Activated CD4-positive, alpha-beta T cell treated with anti-CD3 and anti-CD28 coated beads, Interleukin-2, amount 10 ng/mL, durations not matched to agents 24 days and 14 days (primary cell): ENCODE results near the gene PPP1R9A. TPM values are rescaled to one million over a fixed set of nuclear protein-coding genes. Genes with fewer than 3 reads are reported as not detected.
"Not testable (repeated sequence)": the region's sequence is repeated elsewhere in the genome, so short reads cannot be mapped to it uniquely, and the experiment has no call there.

Source experiments
- DNase-seq: peaks from one replicate; pipeline ENCODE4 v3.0.0; 2022
- H3K27ac Mint-ChIP-seq: one replicate; pipeline ENCODE4 v1.8.0; 2022; ENCODE audit warnings: mild to moderate bottlenecking, mixed read lengths
- H3K27me3 Mint-ChIP-seq: one replicate; pipeline ENCODE4 v1.8.0; 2022; ENCODE audit warnings: mixed read lengths
- H3K36me3 Mint-ChIP-seq: one replicate; pipeline ENCODE4 v1.8.0; 2022; ENCODE audit warnings: low read depth, mild to moderate bottlenecking, mixed read lengths
- H3K4me1 Mint-ChIP-seq: one replicate; pipeline ENCODE4 v1.8.0; 2021; ENCODE audit warnings: mixed read lengths
- H3K4me3 Mint-ChIP-seq: one replicate; pipeline ENCODE4 v1.8.0; 2022; ENCODE audit warnings: mild to moderate bottlenecking, moderate library complexity, mixed read lengths
- H3K9me3 Mint-ChIP-seq: one replicate; pipeline ENCODE4 v1.8.0; 2021; ENCODE audit warnings: mixed read lengths
- intact Hi-C: fragments of 100-400 bp; cut with micrococcal nuclease; formaldehyde crosslinking; loops from one replicate; pipeline ENCODE4 v1.15.1; 2023
- total RNA-seq: library from RNA; stranded (reverse); gene quantifications from 2 replicates; pipeline ENCODE4 v1.2.3, GENCODE V29; 2022

The PPP1R9A gene
- total RNA-seq, 1 donor from 2014 or later, result not detected

DNA sequence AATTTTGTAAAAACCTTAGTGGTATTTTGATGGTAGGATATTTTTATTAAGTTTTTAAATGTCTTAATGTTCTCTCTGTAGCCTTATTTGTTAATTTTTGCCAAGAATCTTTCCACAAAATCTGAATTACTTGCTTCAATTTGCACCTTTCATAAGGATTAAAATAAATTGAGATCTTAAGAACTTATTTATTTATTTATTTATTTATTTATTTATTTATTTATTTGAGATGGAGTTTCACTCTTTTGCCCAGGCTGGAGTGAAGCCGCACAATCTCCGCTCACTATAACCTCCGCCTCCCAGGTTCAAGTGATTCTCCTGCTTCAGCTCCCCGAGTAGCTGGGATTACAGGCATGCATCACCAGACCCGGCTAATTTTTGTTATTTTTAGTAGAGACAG lies 98.6 kb downstream of the PPP1R9A start:
- Mint-ChIP-seq H3K27me3 (no peaks in the 10 kb centered on the region), H3K36me3 (no peaks in the 10 kb centered on the region), H3K9me3 (no peaks in the 10 kb centered on the region), H3K4me1 (no peaks in the 10 kb centered on the region), H3K27ac (no peak overlapping the region), H3K4me3 (no peak overlapping the region)
- intact Hi-C loops, result no loop called here
- DNase-seq, result no peak

DNA sequence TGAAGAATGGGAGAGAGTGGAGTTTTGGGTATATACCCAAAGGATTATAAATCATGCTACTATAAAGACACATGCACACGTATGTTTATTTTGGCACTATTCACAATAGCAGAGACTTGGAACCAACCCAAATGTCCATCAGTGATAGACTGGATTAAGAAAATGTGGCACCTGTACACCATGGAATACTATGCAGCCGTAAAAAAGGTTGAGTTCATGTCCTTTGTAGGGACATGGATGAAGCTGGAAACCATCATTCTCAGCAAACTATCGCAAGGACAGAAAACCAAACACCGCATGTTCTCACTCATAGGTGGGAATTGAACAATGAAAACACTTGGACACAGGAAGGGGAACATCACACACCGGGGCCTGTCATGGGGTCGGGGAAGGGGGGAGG lies 101.4 kb downstream of the PPP1R9A start:
- intact Hi-C loops, H3K27me3 Mint-ChIP-seq, H3K9me3 Mint-ChIP-seq, DNase-seq, H3K27ac Mint-ChIP-seq, H3K36me3 Mint-ChIP-seq, H3K4me1 Mint-ChIP-seq, H3K4me3 Mint-ChIP-seq: not testable (repeated sequence)

- H3K27ac Mint-ChIP-seq, result no peak overlapping the region
These were observed 103.9 kb downstream of the PPP1R9A start for GRCh38 chr7:95011146-95011928.

GRCh38 chr7:95011995-95012394 lies 104.6 kb downstream of the PPP1R9A start:
- H3K4me1 Mint-ChIP-seq, result no peaks in the 10 kb centered on the region
- H3K9me3 Mint-ChIP-seq, result no peaks in the 10 kb centered on the region
- no peak overlapping the region for H3K4me3 Mint-ChIP-seq
- no peaks in the 10 kb centered on the region for H3K27me3 Mint-ChIP-seq
- DNase-seq, result no peak
- no peak overlapping the region for H3K27ac Mint-ChIP-seq
- H3K36me3 Mint-ChIP-seq, result no peaks in the 10 kb centered on the region
- intact Hi-C loops, result no loop called here

More at GRCh38 chr7:95011146-95011928, 103.9 kb downstream of the PPP1R9A start:
- Mint-ChIP-seq H3K4me1 (no peaks in the 10 kb centered on the region), H3K27me3 (no peaks in the 10 kb centered on the region), H3K36me3 (no peaks in the 10 kb centered on the region), H3K9me3 (no peaks in the 10 kb centered on the region), H3K4me3 (no peak overlapping the region)
- no peak for DNase-seq
- intact Hi-C loops, result no loop called here

GRCh38 chr7:95018021-95018420 lies 110.6 kb downstream of the PPP1R9A start:
- intact Hi-C loops, result no loop called here
- no peak for DNase-seq
- no peak overlapping the region for H3K4me3 Mint-ChIP-seq
- no peaks in the 10 kb centered on the region for H3K9me3 Mint-ChIP-seq
- H3K27ac Mint-ChIP-seq, result no peak overlapping the region
- H3K27me3 Mint-ChIP-seq, result no peaks in the 10 kb centered on the region
- no peaks in the 10 kb centered on the region for H3K4me1 Mint-ChIP-seq
- no peaks in the 10 kb centered on the region for H3K36me3 Mint-ChIP-seq

GRCh38 chr7:95026018-95026417 lies 118.6 kb downstream of the PPP1R9A start:
- Mint-ChIP-seq H3K4me3 (no peak overlapping the region), H3K27ac (no peak overlapping the region), H3K9me3 (peaks cover 12% of the 10 kb centered on the region), H3K4me1 (no peaks in the 10 kb centered on the region), H3K36me3 (no peaks in the 10 kb centered on the region), H3K27me3 (no peaks in the 10 kb centered on the region)
- intact Hi-C loops, result no loop called here
- no peak for DNase-seq

DNA sequence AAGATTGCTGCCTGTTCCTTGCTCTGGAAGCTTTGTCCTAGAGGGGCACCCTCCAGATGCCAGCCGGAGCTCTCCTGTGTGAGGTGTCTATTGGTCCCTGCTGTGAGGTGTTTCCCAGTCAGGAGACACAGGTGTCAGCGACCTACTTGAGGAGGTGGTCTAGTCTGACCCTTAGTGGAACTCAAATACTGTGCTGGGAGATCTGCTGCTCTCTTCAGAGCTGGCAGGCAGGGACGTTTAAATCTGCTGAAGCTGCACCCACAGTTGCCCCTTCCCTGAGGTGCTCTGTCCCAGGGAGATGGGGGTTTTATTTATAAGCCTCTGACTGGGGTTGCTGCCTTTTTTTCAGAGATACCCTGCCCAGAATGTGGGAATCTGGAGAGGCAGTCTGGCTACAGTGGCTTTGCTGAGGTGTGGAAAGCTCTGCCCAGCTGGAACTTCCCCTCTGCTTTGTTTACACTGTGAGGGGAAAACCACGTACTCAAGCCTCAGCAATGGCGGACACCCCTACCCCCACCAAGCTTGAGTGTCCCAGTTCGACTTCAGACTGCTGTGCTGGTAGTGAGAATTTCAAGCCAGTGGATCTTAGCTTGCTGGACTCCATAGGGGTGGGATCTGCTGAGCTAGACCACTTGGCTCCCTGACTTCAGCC lies 119.2 kb downstream of the PPP1R9A start:
- no peak for DNase-seq
- intact Hi-C loops, result no loop called here
- no peaks in the 10 kb centered on the region for H3K4me1 Mint-ChIP-seq
- H3K27ac Mint-ChIP-seq, result no peak overlapping the region
- no peaks in the 10 kb centered on the region for H3K36me3 Mint-ChIP-seq
- no peak overlapping the region for H3K4me3 Mint-ChIP-seq
- H3K27me3 Mint-ChIP-seq, result no peaks in the 10 kb centered on the region
- H3K9me3 Mint-ChIP-seq, result peaks cover 12% of the 10 kb centered on the region

- no peak for DNase-seq
- no peaks in the 10 kb centered on the region for H3K4me1 Mint-ChIP-seq
- intact Hi-C loops, result no loop called here
- no peaks in the 10 kb centered on the region for H3K36me3 Mint-ChIP-seq
- no peak overlapping the region for H3K27ac Mint-ChIP-seq
- H3K4me3 Mint-ChIP-seq, result no peak overlapping the region
- no peaks in the 10 kb centered on the region for H3K27me3 Mint-ChIP-seq
- H3K9me3 Mint-ChIP-seq, result peaks cover 12% of the 10 kb centered on the region
These were observed 120.0 kb downstream of the PPP1R9A start for GRCh38 chr7:95027234-95027872.

DNA sequence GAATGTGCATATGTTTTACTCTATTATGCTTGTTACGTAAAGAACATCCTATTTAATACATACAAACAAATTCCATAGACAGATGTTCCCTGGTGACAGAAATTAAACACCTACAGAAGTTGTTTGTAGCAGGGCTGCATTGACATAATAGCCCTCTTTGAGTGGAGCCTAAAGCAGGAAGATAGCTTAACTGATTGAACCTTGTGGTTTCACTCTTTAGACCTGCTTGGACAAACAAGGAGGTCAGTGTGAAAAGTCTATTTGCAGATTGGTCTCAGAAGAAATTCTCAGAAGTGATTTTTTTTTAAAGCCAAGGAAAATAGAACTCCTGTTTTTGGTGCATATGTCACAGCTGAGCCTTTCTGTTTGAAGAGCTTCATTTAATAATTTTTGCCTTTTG lies 121.3 kb downstream of the PPP1R9A start:
- no peak for DNase-seq
- no peak overlapping the region for H3K4me3 Mint-ChIP-seq
- no peak overlapping the region for H3K27ac Mint-ChIP-seq
- peaks cover 12% of the 10 kb centered on the region for H3K9me3 Mint-ChIP-seq
- H3K27me3 Mint-ChIP-seq, result no peaks in the 10 kb centered on the region
- intact Hi-C loops, result no loop called here
- no peaks in the 10 kb centered on the region for H3K4me1 Mint-ChIP-seq
- H3K36me3 Mint-ChIP-seq, result no peaks in the 10 kb centered on the region

- no peaks in the 10 kb centered on the region for H3K9me3 Mint-ChIP-seq
- H3K4me1 Mint-ChIP-seq, result no peaks in the 10 kb centered on the region
- no peak overlapping the region for H3K27ac Mint-ChIP-seq
- intact Hi-C loops, result no loop called here
- no peak for DNase-seq
- no peaks in the 10 kb centered on the region for H3K36me3 Mint-ChIP-seq
- H3K4me3 Mint-ChIP-seq, result no peak overlapping the region
- no peaks in the 10 kb centered on the region for H3K27me3 Mint-ChIP-seq
These were observed 127.9 kb downstream of the PPP1R9A start for GRCh38 chr7:95035295-95035694.

DNA sequence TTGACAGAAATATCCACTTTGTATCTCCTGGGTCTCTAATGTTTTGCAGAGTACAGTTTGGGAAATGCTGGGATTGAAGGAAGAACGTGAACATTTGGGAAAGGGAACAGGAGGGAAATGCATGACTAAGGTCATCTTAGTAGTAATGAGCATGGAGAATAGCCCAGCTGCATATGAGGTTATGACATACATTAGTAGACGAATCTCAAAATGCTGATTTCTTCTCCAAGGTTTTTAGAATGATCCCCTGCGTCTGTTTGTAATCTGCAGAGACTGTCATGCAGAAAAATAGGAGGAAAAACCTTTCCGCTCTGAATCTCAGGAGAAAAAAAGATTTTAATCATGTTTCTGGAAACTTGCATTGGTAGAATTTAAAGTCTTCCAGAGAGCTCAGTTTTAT lies 133.6 kb downstream of the PPP1R9A start:
- Mint-ChIP-seq H3K9me3 (no peaks in the 10 kb centered on the region), H3K36me3 (no peaks in the 10 kb centered on the region), H3K27ac (no peak overlapping the region), H3K4me3 (no peak overlapping the region), H3K27me3 (no peaks in the 10 kb centered on the region), H3K4me1 (no peaks in the 10 kb centered on the region)
- intact Hi-C loops, result no loop called here
- no peak for DNase-seq

DNA sequence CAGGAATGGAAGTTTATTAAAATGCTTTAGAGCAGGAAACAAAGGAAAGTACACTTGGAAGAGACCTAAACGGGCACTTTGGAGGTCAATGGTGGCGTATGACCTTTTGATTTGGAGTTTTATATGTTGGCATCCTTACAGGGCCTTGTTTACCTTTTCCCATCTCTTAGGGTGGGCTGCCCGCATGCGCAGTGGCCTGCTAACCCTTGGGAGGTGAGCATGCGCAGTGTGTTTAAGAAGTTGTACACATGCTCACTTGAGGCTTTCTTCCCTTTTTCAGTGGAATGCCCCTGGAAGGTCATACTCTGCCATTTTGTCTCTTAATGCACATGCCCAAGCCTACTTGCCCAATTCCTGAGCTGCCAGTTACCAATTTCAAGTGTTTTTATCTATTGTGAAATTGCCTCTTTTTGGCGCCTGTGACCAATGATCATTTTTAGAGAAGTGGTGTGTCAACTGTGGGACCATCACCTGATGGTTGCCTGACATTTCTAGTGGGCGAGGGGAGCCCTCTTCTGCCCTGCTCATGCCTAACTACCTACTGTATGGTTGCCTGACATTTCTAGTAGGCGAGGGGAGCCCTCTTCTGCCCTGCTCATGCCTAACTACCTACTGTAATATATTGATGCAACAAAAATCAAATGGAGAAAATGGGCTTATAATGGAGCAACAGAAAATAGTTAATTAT lies 138.0 kb downstream of the PPP1R9A start:
- Mint-ChIP-seq H3K27ac (no peak overlapping the region), H3K4me1 (no peaks in the 10 kb centered on the region), H3K36me3 (no peaks in the 10 kb centered on the region), H3K4me3 (no peak overlapping the region), H3K9me3 (no peaks in the 10 kb centered on the region), H3K27me3 (no peaks in the 10 kb centered on the region)
- no peak for DNase-seq
- intact Hi-C loops, result no loop called here

DNA sequence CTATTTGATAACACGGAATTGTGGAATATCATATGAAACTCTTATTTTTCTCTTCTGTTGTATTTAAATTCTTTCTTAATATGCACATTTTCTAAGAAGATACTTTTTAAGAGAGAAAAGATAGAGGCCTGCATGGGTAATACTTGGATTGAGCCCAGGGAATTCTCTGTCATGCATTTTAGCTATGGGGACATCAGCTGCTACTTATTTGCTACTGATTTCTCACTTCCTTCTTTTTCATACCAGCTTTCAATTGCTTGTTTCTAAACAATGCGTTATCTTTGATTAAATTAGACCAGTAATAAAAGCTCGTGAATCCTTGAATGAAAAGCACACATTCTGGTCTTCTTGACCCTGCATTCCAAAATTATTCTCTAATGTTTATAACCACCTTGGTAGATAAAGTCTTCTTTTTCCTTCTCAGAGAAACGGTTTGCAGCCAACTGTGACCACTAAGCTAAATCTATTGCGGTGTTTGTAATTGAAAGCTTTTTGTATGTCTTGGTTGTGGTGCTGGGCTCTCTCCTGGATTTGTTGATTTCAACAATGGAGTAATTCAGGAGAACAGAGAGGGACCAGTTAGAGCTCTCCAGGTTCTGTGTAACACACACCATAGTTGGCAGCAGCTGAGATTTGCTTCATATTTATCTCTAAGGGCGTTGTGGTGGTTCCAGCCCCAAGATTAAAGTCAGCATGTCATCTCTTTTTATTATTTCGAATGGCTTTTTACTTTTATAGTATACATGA lies 139.3 kb downstream of the PPP1R9A start:
- H3K27ac Mint-ChIP-seq, result no peak overlapping the region
- H3K4me3 Mint-ChIP-seq, result no peak overlapping the region
- H3K4me1 Mint-ChIP-seq, result no peaks in the 10 kb centered on the region
- H3K36me3 Mint-ChIP-seq, result no peaks in the 10 kb centered on the region
- H3K9me3 Mint-ChIP-seq, result no peaks in the 10 kb centered on the region
- no peaks in the 10 kb centered on the region for H3K27me3 Mint-ChIP-seq
- DNase-seq, result no peak
- intact Hi-C loops, result no loop called here
